A673 (cell line): ENCODE measurements around the gene CFAP157.

Experiments used
- CTCF ChIP-seq: fragments of 300-800, 200-600 bp; sonication (generic); conservative IDR thresholded peaks from 2 replicates; pipeline ENCODE4 v1.5.1; 2017; ENCODE audit warnings: low read depth, mild to moderate bottlenecking, antibody characterized with exemption, low read length, moderate library complexity, mixed read lengths
- EZH2 ChIP-seq: fragments of 200-600 bp; sonication (generic); IDR thresholded peaks from 2 replicates; pipeline ENCODE4 v1.6.1; 2017; ENCODE audit warnings: borderline replicate concordance, low read depth, mild to moderate bottlenecking, mixed read lengths, antibody characterized with exemption, low read length; ENCODE audit not compliant: poor library complexity, severe bottlenecking

- TF ChIP-seq CTCF (no peak), EZH2 (no peak)
These were observed 26.8 kb downstream of the CFAP157 start for GRCh38 chr9:127733614-127734013.
